Ishikawa (cell line): ENCODE results near the gene DDI2.

ENCODE experiments used
- EGR1 ChIP-seq: IDR thresholded peaks from 2 replicates; pipeline ENCODE4 v1.6.1; 2012
- EP300 ChIP-seq: IDR thresholded peaks from 2 replicates; pipeline ENCODE4 v1.6.1; 2012; ENCODE audit warnings: borderline replicate concordance
- NFIC ChIP-seq: IDR thresholded peaks from 2 replicates; pipeline ENCODE4 v1.6.1; 2012
- YY1 ChIP-seq: IDR thresholded peaks from 2 replicates; pipeline ENCODE4 v1.6.1; 2012; ENCODE audit warnings: low read depth

- TF ChIP-seq NFIC (no peak), EP300 (no peak), YY1 (no peak), EGR1 (no peak)
These were observed 3.8 kb downstream of the DDI2 start for GRCh38 chr1:15620902-15621682.
